Suprapubic skin (tissue), 4 donors: ENCODE data around the gene TUBA4A. TPM values are rescaled to one million over a fixed set of nuclear protein-coding genes. Genes with fewer than 3 reads are reported as not detected.

Experiments
- DNase-seq, 2 donors: peaks; one replicate each; pipeline ENCODE4 v3.0.0-alpha.2; 2019; ENCODE audit warnings: low spot score in 2 of 2
- H3K27ac ChIP-seq: fragments of 200-600 bp; sonication (generic); one replicate; pipeline ENCODE4 v1.5.1; 2019
- H3K27me3 ChIP-seq: fragments of 200-600 bp; sonication (generic); one replicate; pipeline ENCODE4 v1.5.1; 2019
- H3K36me3 ChIP-seq: fragments of 200-600 bp; sonication (generic); one replicate; pipeline ENCODE4 v1.5.1; 2019
- H3K4me1 ChIP-seq: fragments of 200-600 bp; sonication (generic); one replicate; pipeline ENCODE4 v1.5.1; 2019
- H3K4me3 ChIP-seq: fragments of 200-600 bp; sonication (generic); one replicate; pipeline ENCODE4 v1.5.1; 2019; ENCODE audit warnings: mild to moderate bottlenecking
- H3K9me3 ChIP-seq: fragments of 200-600 bp; sonication (generic); one replicate; pipeline ENCODE4 v1.5.1; 2019
- EP300 ChIP-seq: sonication (generic); formaldehyde crosslinking; IDR thresholded peaks from one replicate; pipeline ENCODE4 v1.6.1; 2017; ENCODE audit warnings: antibody characterized with exemption
- POLR2A ChIP-seq, 2 donors: fragments of 450-650 bp; IDR thresholded peaks; one replicate each; pipeline ENCODE4 v1.6.1; 2017; ENCODE audit warnings: antibody characterized with exemption in 2 of 2, mild to moderate bottlenecking in 2 of 2, moderate library complexity in 2 of 2
- POLR2AphosphoS5 ChIP-seq, 3 donors: sonication (generic); formaldehyde crosslinking; IDR thresholded peaks; one replicate each; pipeline ENCODE4 v1.6.1; 2017; ENCODE audit warnings: antibody characterized with exemption in 3 of 3
- WGBS: methylation state at CpG from one replicate; pipeline ENCODE4 v1.1.5; 2018; 5-methylcytosine and 5-hydroxymethylcytosine counted together
- total RNA-seq, 4 donors: library from RNA; depleted of rRNA; stranded (reverse); fragments of >200 nt; gene quantifications; one replicate each; pipeline ENCODE4 v1.1.0, GENCODE V29; 2016
- TF ChIP-seq, protein P1 (sequence below), 2 donors: fragments of 200-600 bp in 1 of 2; fragments of 450-650 bp in 1 of 2; sonication (generic) in 1 of 2; IDR thresholded peaks; one replicate each; pipeline ENCODE4 v1.5.1; 2016 to 2019; ENCODE audit warnings: antibody characterized with exemption in 2 of 2, mild to moderate bottlenecking in 1 of 2, moderate library complexity in 1 of 2

TUBA4A gene
- total RNA-seq, 4 donors from 2014 or later, result 194 to 530 (median 394) TPM

DNA sequence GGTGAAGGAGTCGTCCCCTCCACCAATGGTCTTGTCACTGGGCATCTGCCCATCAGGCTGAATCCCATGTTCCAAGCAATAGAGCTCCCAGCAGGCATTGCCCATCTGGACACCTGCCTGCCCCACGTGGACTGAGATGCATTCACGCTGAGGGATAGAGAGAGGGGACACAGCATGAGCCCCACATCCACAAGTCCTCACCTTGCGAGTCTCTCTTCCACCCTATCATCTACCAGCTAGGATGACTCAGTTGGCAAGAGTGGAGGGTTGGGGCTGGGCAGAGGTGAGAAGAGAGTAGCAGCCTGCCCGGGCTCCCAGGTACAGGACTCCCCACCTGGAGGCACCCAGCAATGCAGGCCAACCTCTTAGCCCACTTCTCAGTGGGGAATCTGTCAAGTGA is 1.6 kb downstream of the TUBA4A start:
- Histone ChIP-seq H3K27ac (peak overlapping the region; percentile 83), H3K4me3 (peak overlapping the region; percentile 66), H3K27me3 (no peaks in the 10 kb centered on the region), H3K9me3 (no peaks in the 10 kb centered on the region), H3K36me3 (peaks cover 20% of the 10 kb centered on the region), H3K4me1 (peaks cover 79% of the 10 kb centered on the region)
- 49% methylated on average over 4 of the region's 5 CpGs for WGBS
- no peak for TF ChIP-seq POLR2A (IDR thresholded peaks at IDR 0.05)
- TF ChIP-seq, protein P1, sequence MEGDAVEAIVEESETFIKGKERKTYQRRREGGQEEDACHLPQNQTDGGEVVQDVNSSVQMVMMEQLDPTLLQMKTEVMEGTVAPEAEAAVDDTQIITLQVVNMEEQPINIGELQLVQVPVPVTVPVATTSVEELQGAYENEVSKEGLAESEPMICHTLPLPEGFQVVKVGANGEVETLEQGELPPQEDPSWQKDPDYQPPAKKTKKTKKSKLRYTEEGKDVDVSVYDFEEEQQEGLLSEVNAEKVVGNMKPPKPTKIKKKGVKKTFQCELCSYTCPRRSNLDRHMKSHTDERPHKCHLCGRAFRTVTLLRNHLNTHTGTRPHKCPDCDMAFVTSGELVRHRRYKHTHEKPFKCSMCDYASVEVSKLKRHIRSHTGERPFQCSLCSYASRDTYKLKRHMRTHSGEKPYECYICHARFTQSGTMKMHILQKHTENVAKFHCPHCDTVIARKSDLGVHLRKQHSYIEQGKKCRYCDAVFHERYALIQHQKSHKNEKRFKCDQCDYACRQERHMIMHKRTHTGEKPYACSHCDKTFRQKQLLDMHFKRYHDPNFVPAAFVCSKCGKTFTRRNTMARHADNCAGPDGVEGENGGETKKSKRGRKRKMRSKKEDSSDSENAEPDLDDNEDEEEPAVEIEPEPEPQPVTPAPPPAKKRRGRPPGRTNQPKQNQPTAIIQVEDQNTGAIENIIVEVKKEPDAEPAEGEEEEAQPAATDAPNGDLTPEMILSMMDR (IDR thresholded peaks at IDR 0.05), result no peak
- DNase-seq, result no peak

DNA sequence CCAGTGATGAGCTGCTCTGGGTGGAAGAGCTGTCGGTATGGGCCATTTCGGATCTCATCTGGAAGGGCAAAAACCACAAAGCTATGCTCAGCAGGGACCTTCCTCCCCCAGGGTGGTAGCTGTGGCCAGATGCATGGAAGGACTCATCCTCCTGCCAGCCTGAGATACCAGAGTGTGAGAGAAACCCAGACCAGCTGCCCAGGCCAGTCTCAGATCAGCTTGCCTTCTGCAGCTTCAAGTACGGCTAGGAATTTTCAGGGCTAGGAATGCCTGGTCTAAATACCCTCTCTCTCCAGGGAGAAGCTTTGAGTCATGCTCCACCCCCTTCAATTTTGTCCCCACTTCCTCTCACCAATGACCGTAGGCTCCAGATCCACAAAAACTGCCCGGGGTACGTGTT is 2.1 kb downstream of the TUBA4A start:
- Histone ChIP-seq H3K27me3 (no peaks in the 10 kb centered on the region), H3K9me3 (no peaks in the 10 kb centered on the region), H3K4me1 (peaks cover 83% of the 10 kb centered on the region), H3K4me3 (peak overlapping the region; percentile 66), H3K36me3 (peaks cover 20% of the 10 kb centered on the region), H3K27ac (peak overlapping the region; percentile 83)
- no peak for DNase-seq
- WGBS, result 66% methylated on average over 6 of the region's 6 CpGs
- no peak for TF ChIP-seq POLR2AphosphoS5 (IDR thresholded peaks at IDR 0.05)
- no peak for TF ChIP-seq EP300
- TF ChIP-seq, protein P1 (IDR thresholded peaks at IDR 0.05), result no peak
- TF ChIP-seq POLR2A (IDR thresholded peaks at IDR 0.05), result no peak

DNA sequence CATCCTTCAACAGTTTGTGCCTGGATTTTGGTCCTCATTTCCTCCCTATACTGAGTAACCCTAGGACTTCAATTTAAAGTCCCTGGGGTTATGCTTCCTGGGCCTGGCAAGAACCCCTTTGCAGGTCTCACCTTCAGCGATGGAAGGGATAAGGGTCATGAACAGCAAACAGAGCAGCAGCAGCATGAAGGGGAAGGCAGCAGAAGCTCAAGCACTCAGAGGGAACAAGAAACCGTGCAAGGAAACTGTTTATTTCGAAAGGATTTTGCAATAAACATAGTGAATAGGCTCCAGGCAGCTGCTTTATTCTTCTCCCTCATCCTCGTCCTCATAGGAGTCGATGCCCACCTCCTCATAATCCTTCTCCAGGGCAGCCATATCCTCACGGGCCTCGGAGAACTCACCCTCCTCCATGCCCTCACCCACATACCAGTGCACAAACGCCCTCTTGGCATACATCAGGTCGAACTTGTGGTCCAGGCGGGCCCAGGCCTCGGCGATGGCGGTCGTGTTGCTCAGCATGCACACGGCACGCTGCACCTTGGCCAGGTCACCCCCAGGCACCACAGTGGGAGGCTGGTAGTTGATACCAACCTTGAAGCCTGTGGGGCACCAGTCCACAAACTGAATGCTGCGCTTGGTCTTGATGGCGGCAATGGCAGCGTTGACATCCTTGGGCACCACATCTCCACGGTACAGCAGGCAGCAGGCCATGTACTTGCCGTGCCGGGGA is 3.5 kb downstream of the TUBA4A start:
- H3K4me1 ChIP-seq, result peaks cover 93% of the 10 kb centered on the region
- TF ChIP-seq, protein P1 (IDR thresholded peaks at IDR 0.05), result no peak
- H3K9me3 ChIP-seq, result no peaks in the 10 kb centered on the region
- H3K4me3 ChIP-seq, result peak overlapping the region; percentile 23
- H3K27me3 ChIP-seq, result no peaks in the 10 kb centered on the region
- peaks cover 20% of the 10 kb centered on the region for H3K36me3 ChIP-seq
- WGBS, result 56% methylated on average over 17 of the region's 22 CpGs
- H3K27ac ChIP-seq, result peak overlapping the region; percentile 86
- no peak for DNase-seq

DNA sequence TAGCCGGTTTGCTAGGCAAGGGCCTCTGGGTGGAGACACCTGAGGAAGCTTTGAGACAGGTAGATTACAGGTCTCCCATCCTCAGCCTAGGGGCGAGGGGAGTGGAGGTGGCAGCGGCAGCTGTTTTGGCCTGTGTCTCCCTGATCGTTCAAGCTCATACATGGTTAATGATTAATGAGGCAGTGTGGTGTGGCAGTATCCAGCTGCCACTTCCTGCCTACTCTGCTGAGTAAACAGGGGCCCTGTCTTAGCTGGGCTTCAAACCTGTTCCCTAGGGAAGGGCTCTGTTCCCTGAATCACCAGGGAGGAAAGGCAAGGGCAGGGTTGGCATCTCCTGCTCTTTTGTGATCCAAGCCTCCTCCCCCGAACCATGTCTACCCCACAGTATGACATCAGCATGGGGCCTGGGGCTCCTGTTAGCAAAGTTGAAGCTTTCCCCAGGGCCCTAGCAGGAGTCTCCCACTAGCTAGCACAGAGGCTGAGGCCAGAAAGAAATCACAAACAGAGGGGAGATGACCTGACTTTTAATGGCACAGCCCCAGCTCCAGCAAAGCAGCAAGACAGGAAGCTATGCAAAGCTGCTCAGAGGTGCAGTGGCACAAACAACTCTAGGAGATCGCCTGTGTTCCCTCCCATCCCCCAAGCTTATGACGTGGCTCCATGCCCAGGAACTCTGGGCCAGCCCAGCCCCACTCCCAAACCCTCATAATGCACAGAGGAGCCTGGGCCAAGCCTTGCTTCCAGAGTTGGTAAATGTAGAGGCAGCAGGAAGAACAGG is 4.3 kb downstream of the TUBA4A start:
- DNase-seq, result peak; percentile 87 to 89
- Histone ChIP-seq H3K36me3 (peaks cover 20% of the 10 kb centered on the region), H3K27ac (peak overlapping the region; percentile 86), H3K9me3 (no peaks in the 10 kb centered on the region), H3K4me3 (peak overlapping the region; percentile 23), H3K4me1 (peaks cover 92% of the 10 kb centered on the region), H3K27me3 (no peaks in the 10 kb centered on the region)
- WGBS, result 14% methylated on average over 6 of the region's 7 CpGs
- TF ChIP-seq, protein P1 (IDR thresholded peaks at IDR 0.05), result no peak
- TF ChIP-seq POLR2A (IDR thresholded peaks at IDR 0.05), result no peak
- no peak for TF ChIP-seq EP300
- peak in 2 of 3 donors; percentile 15 to 74 for TF ChIP-seq POLR2AphosphoS5 (IDR thresholded peaks at IDR 0.05)

DNA sequence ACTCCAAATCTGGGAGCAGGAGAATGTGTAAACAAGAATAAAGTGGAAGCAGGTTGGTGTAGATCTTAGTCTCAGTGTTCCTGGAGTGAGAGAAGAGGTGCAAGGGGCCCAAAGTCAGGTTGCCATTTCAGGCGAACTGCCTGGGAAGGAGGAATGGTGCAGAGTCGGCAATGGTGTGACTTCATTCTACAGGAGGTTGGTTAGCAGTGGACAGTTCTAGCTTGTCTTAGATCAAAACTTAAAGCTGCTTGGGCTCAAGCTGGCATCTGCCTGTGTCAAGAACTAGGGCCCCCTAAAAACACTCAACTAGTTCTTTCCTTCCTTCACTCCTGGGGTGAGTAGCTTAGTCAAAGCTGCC is 4.9 kb downstream of the TUBA4A start:
- H3K36me3 ChIP-seq, result peaks cover 20% of the 10 kb centered on the region
- no peak for DNase-seq
- H3K9me3 ChIP-seq, result no peaks in the 10 kb centered on the region
- peaks cover 89% of the 10 kb centered on the region for H3K4me1 ChIP-seq
- peak overlapping the region; percentile 86 for H3K27ac ChIP-seq
- H3K27me3 ChIP-seq, result no peaks in the 10 kb centered on the region
- H3K4me3 ChIP-seq, result peak overlapping the region; percentile 17
- TF ChIP-seq EP300 (no peak), POLR2A (IDR thresholded peaks at IDR 0.05) (no peak)
- 41% methylated on average over 2 of the region's 2 CpGs for WGBS
